H54 (cell line): ENCODE data around the gene RIMBP2.

Source experiments
- DNase-seq: peaks from one replicate; pipeline ENCODE4 v3.0.0; 2011; ENCODE audit warnings: low spot score, mixed read lengths; ENCODE audit not compliant: insufficient read length
- FAIRE-seq: peaks from 3 replicates; lab custom pipeline; 2011; peaks lifted over from hg19 to GRCh38; lab: Jason Lieb, UNC
- POLR2A ChIP-seq: IDR thresholded peaks from 2 replicates; pipeline ENCODE4 v1.6.1; 2011; ENCODE audit warnings: low read depth, mild to moderate bottlenecking, low read length

The RIMBP2 gene

GRCh38 chr12:130500835-130501330 is 215.2 kb downstream of the RIMBP2 start:
- no peak for TF ChIP-seq POLR2A
- DNase-seq (no peak), FAIRE-seq (no peak)

- FAIRE-seq (no peak), DNase-seq (no peak)
- no peak for TF ChIP-seq POLR2A
Observed at GRCh38 chr12:130499474-130499873, 216.6 kb downstream of the RIMBP2 start.

- no peak for DNase-seq
- no peak for FAIRE-seq
- no peak for TF ChIP-seq POLR2A
Observed at GRCh38 chr12:130498589-130499385, 217.3 kb downstream of the RIMBP2 start.

- no peak for FAIRE-seq
- no peak for DNase-seq
- TF ChIP-seq POLR2A: no peak
Observed at GRCh38 chr12:130497991-130498390, 218.1 kb downstream of the RIMBP2 start.

- TF ChIP-seq POLR2A: no peak
- DNase-seq (no peak), FAIRE-seq (no peak)
Observed at GRCh38 chr12:130497321-130497720, 218.8 kb downstream of the RIMBP2 start.

- no peak for TF ChIP-seq POLR2A
- DNase-seq (no peak), FAIRE-seq (no peak)
Observed at GRCh38 chr12:130496516-130497120, 219.5 kb downstream of the RIMBP2 start.

- TF ChIP-seq POLR2A: no peak
- no peak for FAIRE-seq
- DNase-seq: no peak
Observed at GRCh38 chr12:130495156-130495555, 220.9 kb downstream of the RIMBP2 start.

GRCh38 chr12:130494736-130495135 is 221.4 kb downstream of the RIMBP2 start:
- no peak for TF ChIP-seq POLR2A
- no peak for DNase-seq
- no peak for FAIRE-seq

- no peak for FAIRE-seq
- no peak for DNase-seq
- no peak for TF ChIP-seq POLR2A
Observed at GRCh38 chr12:130493951-130494350, 222.1 kb downstream of the RIMBP2 start.

- no peak for DNase-seq
- TF ChIP-seq POLR2A: no peak
- no peak for FAIRE-seq
Observed at GRCh38 chr12:130491421-130492357, 224.4 kb downstream of the RIMBP2 start.

- DNase-seq (no peak), FAIRE-seq (no peak)
- TF ChIP-seq POLR2A: no peak
Observed at GRCh38 chr12:130490674-130491073, 225.4 kb downstream of the RIMBP2 start.

- FAIRE-seq: no peak
- no peak for TF ChIP-seq POLR2A
- no peak for DNase-seq
Observed at GRCh38 chr12:130489293-130489692, 226.8 kb downstream of the RIMBP2 start.

GRCh38 chr12:130488358-130488710 is 227.8 kb downstream of the RIMBP2 start:
- DNase-seq (no peak), FAIRE-seq (no peak)
- no peak for TF ChIP-seq POLR2A
